ENCODE data around the gene MVD.

GRCh38 chr16:88697116-88697830 lies 34.4 kb upstream of the MVD start:
- TF ChIP-seq CTCF (IDR thresholded peaks at IDR 0.05) (no peak), POLR2A (IDR thresholded peaks at IDR 0.05) (no peak)

Data from right lobe of liver (tissue), 4 donors.